Stimulated activated CD4-positive, alpha-beta T cell treated with anti-CD3 and anti-CD28 coated beads, Interleukin-4, amount 100 ng/mL, for 4 hours (primary cell): Measurements from ENCODE around the gene TTC24.
"Not testable (repeated sequence)": the region's sequence is repeated elsewhere in the genome, so short reads cannot be mapped to it uniquely, and the experiment has no call there.

Experiments used
- DNase-seq, 2 experiments: peaks; one replicate each; pipeline ENCODE4 v3.0.0-alpha.2; 2020

The TTC24 gene

GRCh38 chr1:156555715-156556114 is 23.8 kb upstream of the TTC24 start:
- no peak for DNase-seq

GRCh38 chr1:156556354-156556753 is 23.2 kb upstream of the TTC24 start:
- no peak for DNase-seq

GRCh38 chr1:156559086-156559796 is 20.3 kb upstream of the TTC24 start:
- DNase-seq: no peak

- DNase-seq: no peak
These were observed 19.6 kb upstream of the TTC24 start for GRCh38 chr1:156559797-156560385.

- no peak for DNase-seq
These were observed 18.8 kb upstream of the TTC24 start for GRCh38 chr1:156560585-156561163.

GRCh38 chr1:156565519-156565918 is 14.0 kb upstream of the TTC24 start:
- DNase-seq: no peak

- DNase-seq: no peak
These were observed 13.1 kb upstream of the TTC24 start for GRCh38 chr1:156566436-156566835.

- DNase-seq: no peak
These were observed 8.2 kb upstream of the TTC24 start for GRCh38 chr1:156571261-156571852.

GRCh38 chr1:156571919-156572662 is 7.4 kb upstream of the TTC24 start, which contains the start of gene IQGAP3:
Gene IQGAP3 (minus strand): TSS chr1:156572565. CDS start chr1:156572529, 36 bp downstream.
- peak; percentile 58 to 59 for DNase-seq

- DNase-seq: no peak
These were observed 6.9 kb upstream of the TTC24 start for GRCh38 chr1:156572663-156573018.

GRCh38 chr1:156574039-156574633 is 5.4 kb upstream of the TTC24 start:
- DNase-seq: no peak

- DNase-seq: no peak
These were observed 2.0 kb upstream of the TTC24 start for GRCh38 chr1:156577550-156577949.

GRCh38 chr1:156578055-156578454 is 1.5 kb upstream of the TTC24 start:
- no peak for DNase-seq

- DNase-seq: no peak
These were observed 2.3 kb downstream of the TTC24 start for GRCh38 chr1:156581661-156582387.

GRCh38 chr1:156582388-156583017 is 3.0 kb downstream of the TTC24 start:
- DNase-seq: no peak

GRCh38 chr1:156583821-156584622 is 4.5 kb downstream of the TTC24 start:
- peak; percentile 60 to 62 for DNase-seq

GRCh38 chr1:156584813-156585212 is 5.3 kb downstream of the TTC24 start:
- no peak for DNase-seq

GRCh38 chr1:156586323-156586722 is 6.8 kb downstream of the TTC24 start:
- DNase-seq: no peak

GRCh38 chr1:156586892-156587477 is 7.5 kb downstream of the TTC24 start:
- no peak for DNase-seq

- DNase-seq: not testable (repeated sequence)
These were observed 8.4 kb downstream of the TTC24 start for GRCh38 chr1:156587927-156588326.
